COLO668 (cell line): ENCODE data around the gene BRIP1.
"Not testable (repeated sequence)": the region's sequence is repeated elsewhere in the genome, so short reads cannot be mapped to it uniquely, and the experiment has no call there.

ENCODE experiments used
- DNase-seq: peaks from one replicate; lab custom pipeline; 2025; ENCODE audit not compliant: unreplicated experiment; lab: John Stamatoyannopoulos, UW

The BRIP1 gene

DNA sequence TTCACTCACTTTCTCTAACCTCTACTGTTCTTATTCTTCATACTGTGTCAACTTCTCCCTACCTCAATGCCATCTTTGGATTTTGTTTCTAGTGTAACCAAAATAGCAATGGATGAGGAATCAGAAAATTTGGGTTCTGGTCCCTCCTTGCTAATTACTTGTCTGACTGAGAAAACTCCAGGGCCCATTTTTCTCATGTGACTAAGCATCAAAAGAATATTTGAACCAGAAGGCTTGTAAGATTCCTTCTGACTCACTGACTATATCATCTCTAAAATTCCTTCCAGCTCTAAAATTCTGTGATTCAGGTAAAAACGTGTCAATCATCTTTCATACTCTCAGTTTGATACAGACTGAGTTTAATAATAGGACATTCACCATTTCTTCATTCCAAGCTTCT lies 57.9 kb downstream of the BRIP1 start:
- DNase-seq, result no peak

- DNase-seq, result no peak
Measured at GRCh38 chr17:61803796-61804195, 59.5 kb downstream of the BRIP1 start.

GRCh38 chr17:61803216-61803615 lies 60.1 kb downstream of the BRIP1 start:
- no peak for DNase-seq

DNA sequence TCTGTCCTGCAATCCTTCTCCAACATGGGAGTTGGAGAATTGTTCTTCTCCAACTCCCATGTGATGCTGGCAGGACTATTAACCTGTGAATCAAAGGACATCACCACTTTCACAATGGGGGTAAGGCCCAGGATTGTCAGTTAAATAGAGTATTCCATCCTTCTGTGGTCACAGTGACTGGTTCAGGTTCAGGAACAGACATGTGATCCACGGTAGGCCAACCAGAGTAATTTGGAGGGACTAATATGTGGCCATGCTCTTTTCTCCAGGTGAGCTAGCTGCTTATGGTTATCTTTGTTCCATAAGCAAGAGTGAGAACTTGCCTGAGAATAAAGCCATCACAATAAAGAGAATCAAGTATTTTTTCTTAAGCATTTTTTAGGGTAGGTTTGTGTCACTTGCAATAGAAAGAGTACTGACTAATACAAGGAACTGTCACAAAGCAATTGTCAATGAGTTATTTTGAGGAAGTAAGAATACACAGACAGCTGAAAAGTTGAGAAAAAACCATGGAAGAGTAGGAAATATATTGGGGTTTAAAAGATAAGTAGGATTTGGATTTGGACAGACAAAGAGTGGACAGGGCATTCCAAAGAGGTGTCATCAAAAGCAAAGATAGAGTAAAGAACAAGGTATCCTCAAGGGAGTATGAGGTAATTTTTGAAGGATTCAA lies 63.4 kb downstream of the BRIP1 start:
- DNase-seq, result no peak

- no peak for DNase-seq
Measured at GRCh38 chr17:61797283-61797682, 66.0 kb downstream of the BRIP1 start.

DNA sequence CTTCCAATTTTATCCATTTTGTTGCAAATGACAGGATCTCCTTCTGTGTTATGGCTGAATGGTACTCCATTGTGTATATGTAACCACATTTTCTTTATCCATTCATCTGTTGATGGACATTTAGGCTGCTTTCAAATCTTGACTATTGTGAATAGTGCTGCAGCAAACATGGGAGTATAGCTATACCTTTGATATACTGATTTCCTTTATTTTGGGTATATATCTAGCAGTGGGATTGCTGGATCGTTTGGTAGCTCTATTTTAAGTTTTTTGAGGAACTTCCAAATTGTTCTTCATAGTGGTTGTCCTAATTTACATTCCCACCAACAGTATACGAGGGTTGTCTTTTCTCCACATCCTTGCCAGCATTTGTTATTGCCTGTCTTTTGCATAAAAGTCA lies 67.8 kb downstream of the BRIP1 start:
- DNase-seq, result no peak

DNA sequence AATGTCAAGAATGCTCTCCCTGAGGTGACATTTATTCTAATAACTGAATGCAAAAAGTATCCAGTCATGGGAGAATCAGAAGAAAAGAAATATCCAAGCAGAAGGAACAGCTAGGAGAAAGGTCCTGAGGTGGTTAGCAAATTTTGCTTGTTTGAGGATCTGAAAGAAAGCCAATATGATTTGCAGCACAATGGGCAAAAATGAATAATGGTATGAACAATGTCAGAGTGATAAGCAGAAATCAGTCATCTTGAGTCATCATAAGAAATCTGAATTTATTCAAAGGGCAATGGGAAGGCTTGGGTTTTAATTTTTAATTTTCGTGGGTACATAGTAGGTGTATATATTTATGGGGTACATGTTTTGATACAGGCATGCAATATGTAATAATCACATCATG lies 68.5 kb downstream of the BRIP1 start:
- DNase-seq, result no peak

DNA sequence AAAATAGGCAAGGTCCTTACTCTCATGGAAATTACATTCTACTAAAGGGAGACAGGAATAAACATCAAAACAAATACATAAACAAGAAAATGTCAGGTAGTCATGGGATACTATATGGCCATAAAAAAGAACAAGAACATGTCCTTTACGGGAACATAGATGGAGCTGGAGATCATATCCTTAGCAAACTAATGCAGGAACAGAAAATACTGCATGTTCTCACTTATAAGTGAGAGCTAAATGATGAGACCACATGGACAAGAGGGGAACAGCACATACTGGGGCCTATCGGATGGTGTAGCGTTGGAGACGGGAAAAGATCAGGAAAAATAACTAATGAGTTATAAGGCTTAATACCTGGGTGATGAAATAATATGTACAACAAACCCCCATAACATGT lies 69.1 kb downstream of the BRIP1 start:
- DNase-seq, result no peak

GRCh38 chr17:61793565-61793964 lies 69.8 kb downstream of the BRIP1 start:
- DNase-seq, result no peak

GRCh38 chr17:61789872-61790271 lies 73.5 kb downstream of the BRIP1 start:
- no peak for DNase-seq

DNA sequence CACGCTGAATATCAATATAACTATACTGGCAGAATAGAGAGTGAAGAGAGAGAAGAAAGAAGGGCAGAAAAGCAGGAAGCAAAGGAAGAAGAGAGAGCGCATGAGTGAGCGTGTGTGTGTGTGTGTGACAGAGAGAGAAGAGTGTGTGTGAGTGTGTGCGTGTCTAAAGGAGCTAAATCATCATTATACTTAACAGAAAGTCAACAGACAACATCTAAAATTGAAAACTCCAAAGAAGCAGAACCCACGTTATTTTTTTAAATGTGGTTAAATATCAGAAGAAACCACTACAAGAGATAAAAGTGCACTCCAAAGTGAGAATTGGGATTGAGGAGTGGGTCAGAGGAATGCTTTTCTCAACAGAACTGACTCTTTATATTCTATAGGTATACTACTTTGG lies 77.2 kb downstream of the BRIP1 start:
- DNase-seq, result no peak

- DNase-seq, result no peak
Measured at GRCh38 chr17:61784510-61784909, 78.8 kb downstream of the BRIP1 start.

- DNase-seq, result no peak
Measured at GRCh38 chr17:61783556-61784304, 79.6 kb downstream of the BRIP1 start.

- no peak for DNase-seq
Measured at GRCh38 chr17:61783120-61783519, 80.2 kb downstream of the BRIP1 start.

- DNase-seq, result no peak
Measured at GRCh38 chr17:61782683-61783082, 80.6 kb downstream of the BRIP1 start.

- DNase-seq, result no peak
Measured at GRCh38 chr17:61775364-61775763, 88.0 kb downstream of the BRIP1 start.

DNA sequence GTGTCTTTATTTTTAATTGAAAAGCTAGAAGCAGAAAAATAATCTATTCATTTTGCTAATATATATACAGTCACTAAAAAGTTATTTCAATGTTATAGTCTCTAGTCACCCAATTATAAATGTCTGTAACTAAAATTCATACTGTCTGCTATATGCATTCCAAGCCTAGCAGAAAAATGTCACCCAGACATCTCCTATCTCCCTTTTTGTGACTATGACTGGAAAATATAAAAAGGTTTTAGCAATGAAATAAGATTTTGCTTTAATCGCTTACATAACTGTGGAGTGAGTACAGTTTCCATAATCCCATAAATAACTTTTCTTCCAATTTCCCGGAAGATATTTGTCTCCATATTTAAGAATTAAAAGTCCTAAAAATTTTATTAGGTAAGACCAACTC lies 88.6 kb downstream of the BRIP1 start:
- no peak for DNase-seq

DNA sequence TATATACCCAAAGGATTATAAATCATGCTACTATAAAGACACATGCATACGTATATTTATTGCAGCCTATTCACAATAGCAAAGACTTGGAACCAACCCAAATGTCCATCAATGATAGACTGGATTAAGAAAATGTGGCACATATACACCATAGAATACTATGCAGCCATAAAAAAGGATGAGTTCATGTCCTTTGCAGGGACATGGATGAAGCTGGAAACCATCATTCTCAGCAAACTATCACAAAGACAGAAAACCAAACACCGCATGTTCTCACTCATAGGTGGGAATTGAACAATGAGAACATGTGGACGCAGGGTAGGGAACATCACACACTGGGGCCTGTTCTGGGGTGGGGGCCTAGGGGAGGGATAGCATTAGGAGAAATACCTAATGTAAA lies 89.2 kb downstream of the BRIP1 start:
- not testable (repeated sequence) for DNase-seq

DNA sequence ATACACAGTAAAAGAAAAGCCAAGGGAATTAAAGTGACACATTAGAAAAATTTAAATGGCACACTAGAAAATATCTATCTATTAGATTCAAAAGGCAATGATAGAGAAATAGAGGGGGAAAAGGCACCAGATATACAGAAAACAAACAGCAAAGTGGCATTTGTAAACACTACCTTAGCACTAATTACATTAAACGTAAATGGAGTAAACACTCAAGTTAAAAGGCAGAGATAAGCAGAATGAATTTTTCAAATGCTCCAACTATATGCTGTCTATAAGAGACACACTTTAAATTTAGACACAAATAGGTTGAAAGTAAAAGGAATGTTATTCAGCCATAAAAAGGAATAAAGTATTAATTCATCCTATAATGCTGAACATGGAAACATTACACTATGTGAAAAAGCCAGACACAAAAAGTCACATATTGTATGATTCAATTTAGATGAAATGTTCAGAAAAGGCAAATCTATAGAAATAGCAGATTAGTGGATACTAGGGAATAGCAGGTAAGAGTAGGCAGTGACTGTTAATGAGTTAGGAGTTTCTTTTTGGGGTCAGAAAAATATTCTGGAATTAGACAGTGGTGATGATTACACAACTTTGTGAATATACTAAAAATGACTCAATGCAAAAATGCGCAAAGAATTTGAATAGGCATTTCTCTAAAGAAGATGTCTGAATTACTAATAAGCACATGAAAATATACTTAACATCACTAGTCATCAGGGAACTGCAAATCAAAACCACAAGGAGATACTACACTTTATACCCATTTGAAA lies 92.4 kb downstream of the BRIP1 start:
- DNase-seq, result no peak

DNA sequence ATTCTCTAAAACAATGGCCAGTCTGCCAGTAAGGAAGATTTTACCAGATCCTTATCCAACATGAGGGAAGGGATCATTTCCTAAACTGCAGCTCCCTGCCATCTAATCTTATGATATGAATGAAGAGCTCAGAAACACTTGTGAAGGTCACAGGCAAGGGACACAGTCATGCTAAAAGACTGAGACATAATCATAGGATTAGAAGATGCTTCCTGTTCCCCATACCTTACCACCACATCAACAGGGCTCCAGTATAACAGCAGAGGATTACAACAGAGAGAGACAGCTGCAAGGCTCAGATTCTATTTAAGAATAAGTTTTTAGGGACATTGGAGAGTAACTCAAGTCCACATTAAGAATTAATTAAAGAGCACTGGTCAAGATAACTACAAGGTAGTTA lies 93.3 kb downstream of the BRIP1 start:
- DNase-seq, result no peak

DNA sequence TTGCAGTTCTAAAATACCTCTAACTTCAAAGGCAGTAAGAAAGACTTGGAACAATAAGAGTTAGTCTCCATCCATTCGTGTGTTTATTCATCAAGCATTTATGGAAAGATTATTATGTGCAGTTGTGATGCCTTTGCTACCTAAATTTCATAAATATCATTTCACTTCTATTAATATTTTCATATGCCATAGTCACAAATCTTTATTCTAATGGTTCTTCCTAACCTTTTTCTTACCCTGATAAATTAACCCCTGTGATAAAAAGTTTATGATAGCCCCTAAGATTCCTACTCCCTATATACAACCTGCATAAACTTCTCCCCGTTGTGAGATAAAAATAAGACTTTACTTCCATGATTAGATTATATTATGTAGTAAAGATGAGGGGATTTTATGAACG lies 94.9 kb downstream of the BRIP1 start:
- no peak for DNase-seq

DNA sequence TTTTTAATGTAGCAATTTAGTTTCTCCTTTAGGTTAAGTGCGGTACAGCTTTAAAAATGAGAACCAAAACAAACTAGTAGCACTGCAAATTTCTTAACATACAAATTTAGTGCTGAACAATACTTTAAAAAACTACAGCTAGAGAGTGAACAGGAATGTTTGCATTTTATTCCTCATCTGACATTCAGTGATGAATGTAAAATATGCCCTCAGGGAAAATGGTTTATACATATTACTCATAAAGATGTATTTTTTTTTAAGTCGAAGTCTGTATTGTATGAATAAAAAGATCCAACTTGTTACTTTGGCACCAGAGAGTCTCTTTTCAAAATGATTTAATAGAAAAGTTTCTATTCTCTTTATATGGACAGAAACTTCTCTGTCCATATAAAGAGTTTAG lies 96.8 kb downstream of the BRIP1 start:
- no peak for DNase-seq
